PFSK-1 (cell line): ENCODE data around the gene SETD4.

ENCODE experiments used
- FOXP2 ChIP-seq: optimal IDR thresholded peaks from 2 replicates; pipeline ENCODE3; 2011; ENCODE audit warnings: borderline replicate concordance, control low read depth, inconsistent platforms; ENCODE audit not compliant: insufficient read depth; ENCODE audit errors: extremely low read length, extremely low read depth
- POLR2AphosphoS5 ChIP-seq: IDR thresholded peaks from 2 replicates; pipeline ENCODE4 v1.6.1; 2012; ENCODE audit warnings: low read depth, mild to moderate bottlenecking, control low read depth, low read length, moderate library complexity
- SIN3A ChIP-seq: IDR thresholded peaks from 2 replicates; pipeline ENCODE4 v1.6.1; 2012; ENCODE audit warnings: mild to moderate bottlenecking, low read length, moderate library complexity, borderline replicate concordance; ENCODE audit not compliant: insufficient read depth
- TAF1 ChIP-seq: IDR thresholded peaks from 2 replicates; pipeline ENCODE4 v1.6.1; 2012; ENCODE audit warnings: low read length, control low read depth, borderline replicate concordance; ENCODE audit not compliant: insufficient read depth
- TF ChIP-seq, protein P1 (sequence below), 2 experiments: IDR thresholded peaks; 2 replicates each; pipeline versions ENCODE4 v1.6.1 to v1.8.0; 2011 to 2012; ENCODE audit warnings: low read depth in 2 of 2, low read length in 2 of 2, control low read depth in 1 of 2, inconsistent platforms in 1 of 2, mild to moderate bottlenecking in 1 of 2, moderate library complexity in 1 of 2; ENCODE audit not compliant: insufficient read depth in 1 of 2

GRCh38 chr21:36047139-36047538 is 13.2 kb downstream of the SETD4 start:
- TF ChIP-seq TAF1, result no peak
- no peak for TF ChIP-seq POLR2AphosphoS5
- TF ChIP-seq, protein P1, sequence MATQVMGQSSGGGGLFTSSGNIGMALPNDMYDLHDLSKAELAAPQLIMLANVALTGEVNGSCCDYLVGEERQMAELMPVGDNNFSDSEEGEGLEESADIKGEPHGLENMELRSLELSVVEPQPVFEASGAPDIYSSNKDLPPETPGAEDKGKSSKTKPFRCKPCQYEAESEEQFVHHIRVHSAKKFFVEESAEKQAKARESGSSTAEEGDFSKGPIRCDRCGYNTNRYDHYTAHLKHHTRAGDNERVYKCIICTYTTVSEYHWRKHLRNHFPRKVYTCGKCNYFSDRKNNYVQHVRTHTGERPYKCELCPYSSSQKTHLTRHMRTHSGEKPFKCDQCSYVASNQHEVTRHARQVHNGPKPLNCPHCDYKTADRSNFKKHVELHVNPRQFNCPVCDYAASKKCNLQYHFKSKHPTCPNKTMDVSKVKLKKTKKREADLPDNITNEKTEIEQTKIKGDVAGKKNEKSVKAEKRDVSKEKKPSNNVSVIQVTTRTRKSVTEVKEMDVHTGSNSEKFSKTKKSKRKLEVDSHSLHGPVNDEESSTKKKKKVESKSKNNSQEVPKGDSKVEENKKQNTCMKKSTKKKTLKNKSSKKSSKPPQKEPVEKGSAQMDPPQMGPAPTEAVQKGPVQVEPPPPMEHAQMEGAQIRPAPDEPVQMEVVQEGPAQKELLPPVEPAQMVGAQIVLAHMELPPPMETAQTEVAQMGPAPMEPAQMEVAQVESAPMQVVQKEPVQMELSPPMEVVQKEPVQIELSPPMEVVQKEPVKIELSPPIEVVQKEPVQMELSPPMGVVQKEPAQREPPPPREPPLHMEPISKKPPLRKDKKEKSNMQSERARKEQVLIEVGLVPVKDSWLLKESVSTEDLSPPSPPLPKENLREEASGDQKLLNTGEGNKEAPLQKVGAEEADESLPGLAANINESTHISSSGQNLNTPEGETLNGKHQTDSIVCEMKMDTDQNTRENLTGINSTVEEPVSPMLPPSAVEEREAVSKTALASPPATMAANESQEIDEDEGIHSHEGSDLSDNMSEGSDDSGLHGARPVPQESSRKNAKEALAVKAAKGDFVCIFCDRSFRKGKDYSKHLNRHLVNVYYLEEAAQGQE (IDR thresholded peaks at IDR 0.05; ENCODE audit: insufficient read depth in 1 of 2, low read depth in 2 of 2, low read length in 2 of 2), result no peak
- no peak for TF ChIP-seq SIN3A
- TF ChIP-seq FOXP2, result no peak
